Nephron progenitor cell (in vitro differentiated cells): ENCODE data around the gene SND1.

Experiments
- DNase-seq: peaks from one replicate; pipeline ENCODE4 v3.0.0; 2021
- H3K27ac Mint-ChIP-seq: 2 replicates; pipeline ENCODE4 v1.8.0; 2021; ENCODE audit warnings: mild to moderate bottlenecking, moderate library complexity, mixed read lengths
- H3K27me3 Mint-ChIP-seq: 2 replicates; pipeline ENCODE4 v1.8.0; 2021; ENCODE audit warnings: mild to moderate bottlenecking, low read depth, mixed read lengths; ENCODE audit not compliant: poor library complexity
- H3K36me3 Mint-ChIP-seq: 2 replicates; pipeline ENCODE4 v1.8.0; 2021; ENCODE audit warnings: low read depth, mixed read lengths
- H3K4me1 Mint-ChIP-seq: 2 replicates; pipeline ENCODE4 v1.8.0; 2021; ENCODE audit warnings: mixed read lengths
- H3K4me3 Mint-ChIP-seq: 2 replicates; pipeline ENCODE4 v1.8.0; 2021; ENCODE audit warnings: mild to moderate bottlenecking, moderate library complexity, mixed read lengths
- H3K9me3 Mint-ChIP-seq: 2 replicates; pipeline ENCODE4 v1.8.0; 2021; ENCODE audit warnings: mild to moderate bottlenecking, moderate library complexity, mixed read lengths
- CTCF ChIP-seq: fragments of 200-600 bp; sonication (generic); IDR thresholded peaks from 2 replicates; pipeline ENCODE4 v1.5.0; 2021; ENCODE audit warnings: antibody characterized with exemption

The SND1 gene

GRCh38 chr7:128045158-128045557 is 393.2 kb downstream of the SND1 start:
- Mint-ChIP-seq H3K4me1 (peaks cover 26% of the 10 kb centered on the region), H3K9me3 (no peaks in the 10 kb centered on the region), H3K27ac (no peak overlapping the region), H3K36me3 (no peaks in the 10 kb centered on the region), H3K4me3 (no peak overlapping the region), H3K27me3 (peaks cover 5% of the 10 kb centered on the region)
- TF ChIP-seq CTCF = no peak
- DNase-seq = no peak

GRCh38 chr7:128045766-128046165 is 393.8 kb downstream of the SND1 start:
- no peak overlapping the region for H3K27ac Mint-ChIP-seq
- H3K4me3 Mint-ChIP-seq = no peak overlapping the region
- no peak for TF ChIP-seq CTCF
- peaks cover 5% of the 10 kb centered on the region for H3K27me3 Mint-ChIP-seq
- peaks cover 22% of the 10 kb centered on the region for H3K4me1 Mint-ChIP-seq
- DNase-seq = no peak
- no peaks in the 10 kb centered on the region for H3K36me3 Mint-ChIP-seq
- H3K9me3 Mint-ChIP-seq = no peaks in the 10 kb centered on the region

GRCh38 chr7:128052404-128052803 is 400.4 kb downstream of the SND1 start:
- Mint-ChIP-seq H3K4me1 (peaks cover 41% of the 10 kb centered on the region), H3K27ac (peak overlapping the region; percentile 73), H3K36me3 (no peaks in the 10 kb centered on the region), H3K27me3 (peaks cover 5% of the 10 kb centered on the region), H3K4me3 (no peak overlapping the region), H3K9me3 (no peaks in the 10 kb centered on the region)
- TF ChIP-seq CTCF = no peak
- no peak for DNase-seq

GRCh38 chr7:128053023-128053422 is 401.0 kb downstream of the SND1 start:
- H3K4me3 Mint-ChIP-seq = no peak overlapping the region
- DNase-seq = no peak
- H3K36me3 Mint-ChIP-seq = no peaks in the 10 kb centered on the region
- no peak for TF ChIP-seq CTCF
- H3K9me3 Mint-ChIP-seq = no peaks in the 10 kb centered on the region
- H3K27me3 Mint-ChIP-seq = peaks cover 5% of the 10 kb centered on the region
- H3K4me1 Mint-ChIP-seq = peaks cover 41% of the 10 kb centered on the region
- no peak overlapping the region for H3K27ac Mint-ChIP-seq

- Mint-ChIP-seq H3K27me3 (peaks cover 6% of the 10 kb centered on the region), H3K27ac (no peak overlapping the region), H3K9me3 (no peaks in the 10 kb centered on the region), H3K36me3 (no peaks in the 10 kb centered on the region), H3K4me1 (peaks cover 32% of the 10 kb centered on the region), H3K4me3 (no peak overlapping the region)
- no peak for DNase-seq
- no peak for TF ChIP-seq CTCF
These were observed 402.0 kb downstream of the SND1 start for GRCh38 chr7:128053991-128054390.

- TF ChIP-seq CTCF = no peak
- Mint-ChIP-seq H3K27me3 (peaks cover 3% of the 10 kb centered on the region), H3K9me3 (no peaks in the 10 kb centered on the region), H3K4me3 (no peak overlapping the region), H3K4me1 (peaks cover 33% of the 10 kb centered on the region), H3K36me3 (no peaks in the 10 kb centered on the region), H3K27ac (peak overlapping the region; percentile 21)
- DNase-seq = no peak
These were observed 402.5 kb downstream of the SND1 start for GRCh38 chr7:128054511-128054910.
